Activated naive CD4-positive, alpha-beta T cell treated with anti-CD3 and anti-CD28 coated beads, Interleukin-2, amount 10 ng/mL, durations not matched to agents 7 days and 5 days (primary cell): ENCODE measurements around the gene STRIP1.

Experiments
- CTCF ChIA-PET: fragments of 350-600 bp; sonication (Branson Sonifier 250); formaldehyde crosslinking; loops from one replicate; lab custom pipeline; 2021; ENCODE audit warnings: antibody characterized with exemption; lab: Charles Lee
- DNase-seq: peaks from one replicate; pipeline ENCODE4 v3.0.0-alpha.2; 2020
- H3K27ac Mint-ChIP-seq: one replicate; pipeline ENCODE4 v1.8.0; 2021; ENCODE audit warnings: mild to moderate bottlenecking, moderate library complexity, mixed read lengths
- H3K27me3 Mint-ChIP-seq: one replicate; pipeline ENCODE4 v1.8.0; 2021; ENCODE audit warnings: mild to moderate bottlenecking, mixed read lengths
- H3K36me3 Mint-ChIP-seq: one replicate; pipeline ENCODE4 v1.8.0; 2021; ENCODE audit warnings: mixed read lengths
- H3K4me1 Mint-ChIP-seq: one replicate; pipeline ENCODE4 v1.8.0; 2021; ENCODE audit warnings: mixed read lengths
- H3K4me3 Mint-ChIP-seq: one replicate; pipeline ENCODE4 v1.8.0; 2021; ENCODE audit warnings: mild to moderate bottlenecking, moderate library complexity, mixed read lengths
- H3K9me3 Mint-ChIP-seq: one replicate; pipeline ENCODE4 v1.8.0; 2021; ENCODE audit warnings: mixed read lengths

Gene STRIP1

GRCh38 chr1:110060662-110061060, 26.2 kb downstream of the STRIP1 start:
- Mint-ChIP-seq H3K27ac (no peak overlapping the region), H3K9me3 (no peaks in the 10 kb centered on the region), H3K4me1 (no peaks in the 10 kb centered on the region), H3K27me3 (peaks cover 18% of the 10 kb centered on the region), H3K4me3 (no peak overlapping the region), H3K36me3 (peaks cover 10% of the 10 kb centered on the region)
- DNase-seq = no peak
- CTCF ChIA-PET = interaction anchor here (0.6 to 3.5 kb wide), 28 partner anchors 9 to 421 kb away, joined by 3 to 21 read pairs (median 6); partner anchors contain the start of genes AHCYL1, ALX3 and STRIP1

GRCh38 chr1:110061341-110061740, 26.9 kb downstream of the STRIP1 start:
- Mint-ChIP-seq H3K27ac (no peak overlapping the region), H3K36me3 (peaks cover 7% of the 10 kb centered on the region), H3K4me1 (no peaks in the 10 kb centered on the region), H3K4me3 (no peak overlapping the region), H3K9me3 (no peaks in the 10 kb centered on the region), H3K27me3 (peaks cover 25% of the 10 kb centered on the region)
- CTCF ChIA-PET = interaction anchor here (1.1 to 3.5 kb wide), 10 partner anchors 10 to 421 kb away, joined by 3 to 21 read pairs (median 6); no protein-coding TSS in a partner anchor
- no peak for DNase-seq

- Mint-ChIP-seq H3K36me3 (peaks cover 7% of the 10 kb centered on the region), H3K9me3 (no peaks in the 10 kb centered on the region), H3K27ac (no peak overlapping the region), H3K27me3 (peaks cover 38% of the 10 kb centered on the region), H3K4me3 (no peak overlapping the region), H3K4me1 (no peaks in the 10 kb centered on the region)
- CTCF ChIA-PET = interaction anchor here (1.1 to 3.5 kb wide), 8 partner anchors 9 to 90 kb away, joined by 3 to 18 read pairs (median 4); no protein-coding TSS in a partner anchor
- no peak for DNase-seq
Observed at GRCh38 chr1:110062612-110063011, 28.2 kb downstream of the STRIP1 start.

GRCh38 chr1:110063781-110064180, 29.4 kb downstream of the STRIP1 start:
- CTCF ChIA-PET = interaction anchor here (1.6 to 2.9 kb wide), 2 partner anchors 9 to 17 kb away, joined by 3 to 10 read pairs; no protein-coding TSS in a partner anchor
- peaks cover 50% of the 10 kb centered on the region for H3K27me3 Mint-ChIP-seq

GRCh38 chr1:110064576-110065337, 30.3 kb downstream of the STRIP1 start:
- H3K27me3 Mint-ChIP-seq = peaks cover 59% of the 10 kb centered on the region
- H3K9me3 Mint-ChIP-seq = no peaks in the 10 kb centered on the region
- peaks cover 4% of the 10 kb centered on the region for H3K36me3 Mint-ChIP-seq
- CTCF ChIA-PET = interaction anchor here (2.9 kb wide), 1 partner anchor 10 kb away, joined by 10 read pairs; no protein-coding TSS in a partner anchor
- H3K27ac Mint-ChIP-seq = no peak overlapping the region
- no peak overlapping the region for H3K4me3 Mint-ChIP-seq
- DNase-seq = no peak
- H3K4me1 Mint-ChIP-seq = peaks cover 5% of the 10 kb centered on the region

More at GRCh38 chr1:110063781-110064180, 29.4 kb downstream of the STRIP1 start:
- H3K4me3 Mint-ChIP-seq = no peak overlapping the region
- H3K9me3 Mint-ChIP-seq = no peaks in the 10 kb centered on the region
- DNase-seq = no peak
- peaks cover 5% of the 10 kb centered on the region for H3K4me1 Mint-ChIP-seq
- peaks cover 4% of the 10 kb centered on the region for H3K36me3 Mint-ChIP-seq
- no peak overlapping the region for H3K27ac Mint-ChIP-seq

GRCh38 chr1:110065841-110066240, 31.4 kb downstream of the STRIP1 start:
- peaks cover 5% of the 10 kb centered on the region for H3K4me1 Mint-ChIP-seq
- no peaks in the 10 kb centered on the region for H3K9me3 Mint-ChIP-seq
- no peak overlapping the region for H3K4me3 Mint-ChIP-seq
- H3K36me3 Mint-ChIP-seq = no peaks in the 10 kb centered on the region
- peaks cover 69% of the 10 kb centered on the region for H3K27me3 Mint-ChIP-seq
- DNase-seq = no peak
- CTCF ChIA-PET = interaction anchor here (2.0 to 2.9 kb wide), 2 partner anchors 11 to 36 kb away, joined by 6 to 10 read pairs; no protein-coding TSS in a partner anchor
- no peak overlapping the region for H3K27ac Mint-ChIP-seq

- H3K4me1 Mint-ChIP-seq = peaks cover 5% of the 10 kb centered on the region
- no peak overlapping the region for H3K4me3 Mint-ChIP-seq
- DNase-seq = no peak
- CTCF ChIA-PET = interaction anchor here (1.0 to 2.0 kb wide), 2 partner anchors 37 to 38 kb away, joined by 3 to 6 read pairs; no protein-coding TSS in a partner anchor
- H3K27ac Mint-ChIP-seq = no peak overlapping the region
- H3K27me3 Mint-ChIP-seq = peaks cover 85% of the 10 kb centered on the region
- no peaks in the 10 kb centered on the region for H3K9me3 Mint-ChIP-seq
- H3K36me3 Mint-ChIP-seq = no peaks in the 10 kb centered on the region
Observed at GRCh38 chr1:110067479-110067892, 33.1 kb downstream of the STRIP1 start.

- no peaks in the 10 kb centered on the region for H3K9me3 Mint-ChIP-seq
- peak overlapping the region; percentile 23 for H3K4me3 Mint-ChIP-seq
- CTCF ChIA-PET = interaction anchor here (1.0 kb wide), 1 partner anchor 37 kb away, joined by 3 read pairs; no protein-coding TSS in a partner anchor
- H3K27me3 Mint-ChIP-seq = peaks cover 91% of the 10 kb centered on the region
- DNase-seq = no peak
- peaks cover 5% of the 10 kb centered on the region for H3K4me1 Mint-ChIP-seq
- H3K27ac Mint-ChIP-seq = no peak overlapping the region
- no peaks in the 10 kb centered on the region for H3K36me3 Mint-ChIP-seq
Observed at GRCh38 chr1:110067893-110068645, 33.6 kb downstream of the STRIP1 start.

- Mint-ChIP-seq H3K27ac (no peak overlapping the region), H3K36me3 (no peaks in the 10 kb centered on the region), H3K27me3 (peaks cover 99% of the 10 kb centered on the region), H3K9me3 (no peaks in the 10 kb centered on the region), H3K4me3 (peak overlapping the region; percentile 2), H3K4me1 (peaks cover 5% of the 10 kb centered on the region)
- CTCF ChIA-PET = no interaction called here
- peak; percentile 38 for DNase-seq
Observed at GRCh38 chr1:110068646-110069403, 34.4 kb downstream of the STRIP1 start.

GRCh38 chr1:110069404-110070281, 35.2 kb downstream of the STRIP1 start:
- H3K9me3 Mint-ChIP-seq = no peaks in the 10 kb centered on the region
- H3K4me3 Mint-ChIP-seq = no peak overlapping the region
- CTCF ChIA-PET = no interaction called here
- H3K4me1 Mint-ChIP-seq = peaks cover 5% of the 10 kb centered on the region
- no peak for DNase-seq
- H3K36me3 Mint-ChIP-seq = no peaks in the 10 kb centered on the region
- H3K27ac Mint-ChIP-seq = no peak overlapping the region
- peaks cover 99% of the 10 kb centered on the region for H3K27me3 Mint-ChIP-seq

- CTCF ChIA-PET = interaction anchor here (1.2 to 1.7 kb wide), 4 partner anchors 10 to 17 kb away, joined by 3 to 7 read pairs (median 4); no protein-coding TSS in a partner anchor
- DNase-seq = no peak
- H3K27me3 Mint-ChIP-seq = peaks cover 98% of the 10 kb centered on the region
- no peak overlapping the region for H3K27ac Mint-ChIP-seq
- no peaks in the 10 kb centered on the region for H3K36me3 Mint-ChIP-seq
- H3K4me3 Mint-ChIP-seq = no peak overlapping the region
- H3K4me1 Mint-ChIP-seq = peaks cover 5% of the 10 kb centered on the region
- no peaks in the 10 kb centered on the region for H3K9me3 Mint-ChIP-seq
Observed at GRCh38 chr1:110070282-110070669, 35.9 kb downstream of the STRIP1 start.

- CTCF ChIA-PET = interaction anchor here (0.9 to 1.7 kb wide), 7 partner anchors 9 to 20 kb away, joined by 3 to 7 read pairs (median 3); no protein-coding TSS in a partner anchor
- no peaks in the 10 kb centered on the region for H3K36me3 Mint-ChIP-seq
- no peak within 1 kb of the TSS for H3K4me3 Mint-ChIP-seq
- peaks cover 98% of the 10 kb centered on the region for H3K27me3 Mint-ChIP-seq
- H3K27ac Mint-ChIP-seq = no peak within 1 kb of the TSS
- H3K4me1 Mint-ChIP-seq = peaks cover 5% of the 10 kb centered on the region
- H3K9me3 Mint-ChIP-seq = no peaks in the 10 kb centered on the region
- no peak for DNase-seq
Observed at GRCh38 chr1:110070671-110071242, 36.3 kb downstream of the STRIP1 start, which contains the start of gene ALX3. Gene ALX3, minus strand, starts transcription at chr1:110070672. Its CDS starts 60 bp downstream, at chr1:110070612.
